Right atrium auricular region (tissue), 2 donors: ENCODE measurements around the gene SLC6A4. TPM values are rescaled to one million over a fixed set of nuclear protein-coding genes. Genes with fewer than 3 reads are reported as not detected.

Experiments
- DNase-seq: peaks from one replicate; pipeline ENCODE4 v3.0.0-alpha.2; 2019; ENCODE audit warnings: low spot score
- H3K27ac ChIP-seq, 2 donors: fragments of 200-600 bp; sonication (generic); 1 replicate in 1 of 2; 2 replicates in 1 of 2; pipeline ENCODE4 v1.5.1; 2016 to 2019
- H3K27me3 ChIP-seq, 2 donors: fragments of 200-600 bp; sonication (generic); one replicate each; pipeline versions ENCODE4 v1.5.1 to v1.6.0; 2017 to 2019
- H3K36me3 ChIP-seq: fragments of 200-600 bp; sonication (generic); one replicate; pipeline ENCODE4 v1.5.1; 2016
- H3K4me1 ChIP-seq, 2 donors: fragments of 200-600 bp; sonication (generic); one replicate each; pipeline versions ENCODE4 v1.5.1 to v1.6.0; 2017 to 2019
- H3K4me3 ChIP-seq, 2 donors: fragments of 200-600 bp; sonication (generic); 1 replicate in 1 of 2; 2 replicates in 1 of 2; pipeline ENCODE4 v1.5.1; 2017 to 2019; ENCODE audit warnings: mild to moderate bottlenecking in 1 of 2, moderate library complexity in 1 of 2
- H3K9me3 ChIP-seq, 2 donors: fragments of 200-600 bp; sonication (generic); one replicate each; pipeline ENCODE4 v1.5.1; 2019
- CTCF ChIP-seq, 2 donors: fragments of 200-600 bp; sonication (generic); IDR thresholded peaks; one replicate each; pipeline ENCODE4 v1.5.1; 2019; ENCODE audit warnings: antibody characterized with exemption in 2 of 2
- total RNA-seq, 2 donors: library from RNA; depleted of rRNA; stranded (reverse); fragments of >200 nt; gene quantifications; one replicate each; pipeline ENCODE4 v1.1.0, GENCODE V29; 2016

Gene SLC6A4
- total RNA-seq, 2 donors from 2014 or later: 2.0 to 7.0 TPM

- DNase-seq: no peak
- no peak for TF ChIP-seq CTCF (IDR thresholded peaks at IDR 0.05)
- H3K9me3 ChIP-seq: no peaks in the 10 kb centered on the region
- peaks cover 20% of the 10 kb centered on the region for H3K36me3 ChIP-seq
- H3K27me3 ChIP-seq: no peaks in the 10 kb centered on the region
- H3K27ac ChIP-seq: no peak overlapping the region
- H3K4me1 ChIP-seq: no peaks in the 10 kb centered on the region
- H3K4me3 ChIP-seq: no peak overlapping the region
Observed at GRCh38 chr17:30254150-30254549, 18.7 kb upstream of the SLC6A4 start.

GRCh38 chr17:30253312-30253711 lies 17.8 kb upstream of the SLC6A4 start:
- peaks cover 0 to 5% of the 10 kb centered on the region in 2 donors for H3K4me1 ChIP-seq
- no peaks in the 10 kb centered on the region for H3K9me3 ChIP-seq
- TF ChIP-seq CTCF (IDR thresholded peaks at IDR 0.05): no peak
- DNase-seq: no peak
- no peaks in the 10 kb centered on the region for H3K27me3 ChIP-seq
- H3K36me3 ChIP-seq: peaks cover 29% of the 10 kb centered on the region
- no peak overlapping the region for H3K27ac ChIP-seq
- H3K4me3 ChIP-seq: no peak overlapping the region

GRCh38 chr17:30251931-30252330 lies 16.4 kb upstream of the SLC6A4 start:
- Histone ChIP-seq H3K27ac (no peak overlapping the region), H3K36me3 (peaks cover 34% of the 10 kb centered on the region), H3K27me3 (no peaks in the 10 kb centered on the region), H3K9me3 (no peaks in the 10 kb centered on the region), H3K4me1 (peaks cover 0 to 5% of the 10 kb centered on the region in 2 donors), H3K4me3 (no peak overlapping the region)
- no peak for TF ChIP-seq CTCF (IDR thresholded peaks at IDR 0.05)
- no peak for DNase-seq

- no peaks in the 10 kb centered on the region for H3K27me3 ChIP-seq
- no peak overlapping the region for H3K27ac ChIP-seq
- H3K4me1 ChIP-seq: peaks cover 0 to 5% of the 10 kb centered on the region in 2 donors
- DNase-seq: no peak
- no peak overlapping the region for H3K4me3 ChIP-seq
- peaks cover 30% of the 10 kb centered on the region for H3K36me3 ChIP-seq
- no peak for TF ChIP-seq CTCF (IDR thresholded peaks at IDR 0.05)
- H3K9me3 ChIP-seq: no peaks in the 10 kb centered on the region
Observed at GRCh38 chr17:30249460-30249859, 14.0 kb upstream of the SLC6A4 start.

GRCh38 chr17:30248786-30249185 lies 13.3 kb upstream of the SLC6A4 start:
- no peak overlapping the region for H3K27ac ChIP-seq
- no peak overlapping the region for H3K4me3 ChIP-seq
- H3K27me3 ChIP-seq: no peaks in the 10 kb centered on the region
- H3K9me3 ChIP-seq: no peaks in the 10 kb centered on the region
- H3K4me1 ChIP-seq: peaks cover 0 to 5% of the 10 kb centered on the region in 2 donors
- H3K36me3 ChIP-seq: peaks cover 30% of the 10 kb centered on the region
- peak; percentile 71 for DNase-seq
- no peak for TF ChIP-seq CTCF (IDR thresholded peaks at IDR 0.05)

GRCh38 chr17:30246460-30246859 lies 11.0 kb upstream of the SLC6A4 start:
- peaks cover 23% of the 10 kb centered on the region for H3K36me3 ChIP-seq

More at GRCh38 chr17:30246460-30246859, 11.0 kb upstream of the SLC6A4 start:
- no peak for TF ChIP-seq CTCF (IDR thresholded peaks at IDR 0.05)
- DNase-seq: no peak
- H3K4me3 ChIP-seq: no peak overlapping the region
- H3K27me3 ChIP-seq: no peaks in the 10 kb centered on the region
- H3K27ac ChIP-seq: no peak overlapping the region
- H3K4me1 ChIP-seq: peaks cover 0 to 5% of the 10 kb centered on the region in 2 donors
- H3K9me3 ChIP-seq: no peaks in the 10 kb centered on the region
